ENCODE data around the gene ZMIZ1. TPM values are rescaled to one million over a fixed set of nuclear protein-coding genes. Genes with fewer than 3 reads are reported as not detected.

ZMIZ1 gene
- total RNA-seq, 4 donors from 2014 or later, result 18.7 to 188 (median 36.7) TPM

- H3K9me3 ChIP-seq, result no peaks in the 10 kb centered on the region
- H3K4me3 ChIP-seq, result no peak overlapping the region
- H3K27me3 ChIP-seq, result no peaks in the 10 kb centered on the region
- intact Hi-C loops (cut with DNase I; ENCODE audit: low total_unique reads), result no loop called here
- no peak overlapping the region for H3K27ac ChIP-seq
- H3K4me1 ChIP-seq, result no peaks in the 10 kb centered on the region
- TF ChIP-seq POLR2A (IDR thresholded peaks at IDR 0.05), result no peak
- no peak for TF ChIP-seq CTCF (IDR thresholded peaks at IDR 0.05)
- no peaks in the 10 kb centered on the region for H3K36me3 ChIP-seq
- peak; percentile 8 to 9 for DNase-seq
These were observed 15.7 kb upstream of the ZMIZ1 start for GRCh38 chr10:79053081-79053434.

GRCh38 chr10:79053481-79054202, 15.1 kb upstream of the ZMIZ1 start:
- Histone ChIP-seq H3K27ac (no peak overlapping the region), H3K4me3 (no peak overlapping the region), H3K27me3 (no peaks in the 10 kb centered on the region), H3K36me3 (no peaks in the 10 kb centered on the region), H3K9me3 (no peaks in the 10 kb centered on the region), H3K4me1 (no peaks in the 10 kb centered on the region)
- peak in 1 of 2 donors; percentile 11 for DNase-seq
- intact Hi-C loops (cut with DNase I; ENCODE audit: low total_unique reads), result no loop called here
- TF ChIP-seq CTCF (IDR thresholded peaks at IDR 0.05) (no peak), POLR2A (IDR thresholded peaks at IDR 0.05) (no peak)

- Histone ChIP-seq H3K27me3 (no peaks in the 10 kb centered on the region), H3K36me3 (no peaks in the 10 kb centered on the region), H3K9me3 (no peaks in the 10 kb centered on the region), H3K4me1 (no peaks in the 10 kb centered on the region), H3K27ac (no peak overlapping the region), H3K4me3 (no peak overlapping the region)
- peak; percentile 9 to 13 for DNase-seq
- TF ChIP-seq CTCF (IDR thresholded peaks at IDR 0.05) (no peak), POLR2A (IDR thresholded peaks at IDR 0.05) (no peak)
- intact Hi-C loops (cut with DNase I; ENCODE audit: low total_unique reads), result no loop called here
These were observed 14.3 kb upstream of the ZMIZ1 start for GRCh38 chr10:79054203-79055099.

- no peak overlapping the region for H3K4me3 ChIP-seq
- H3K4me1 ChIP-seq, result no peaks in the 10 kb centered on the region
- no peak overlapping the region for H3K27ac ChIP-seq
- no peaks in the 10 kb centered on the region for H3K9me3 ChIP-seq
- no peaks in the 10 kb centered on the region for H3K27me3 ChIP-seq
- TF ChIP-seq POLR2A (IDR thresholded peaks at IDR 0.05) (no peak), CTCF (IDR thresholded peaks at IDR 0.05) (no peak)
- DNase-seq, result peak in 1 of 2 donors; percentile 10
- intact Hi-C loops (cut with DNase I; ENCODE audit: low total_unique reads), result no loop called here
- H3K36me3 ChIP-seq, result no peaks in the 10 kb centered on the region
These were observed 13.5 kb upstream of the ZMIZ1 start for GRCh38 chr10:79055100-79055782.
